ENCODE results near the gene CHFR.
"Not testable (repeated sequence)": the region's sequence is repeated elsewhere in the genome, so short reads cannot be mapped to it uniquely, and the experiment has no call there.

The CHFR gene

DNA sequence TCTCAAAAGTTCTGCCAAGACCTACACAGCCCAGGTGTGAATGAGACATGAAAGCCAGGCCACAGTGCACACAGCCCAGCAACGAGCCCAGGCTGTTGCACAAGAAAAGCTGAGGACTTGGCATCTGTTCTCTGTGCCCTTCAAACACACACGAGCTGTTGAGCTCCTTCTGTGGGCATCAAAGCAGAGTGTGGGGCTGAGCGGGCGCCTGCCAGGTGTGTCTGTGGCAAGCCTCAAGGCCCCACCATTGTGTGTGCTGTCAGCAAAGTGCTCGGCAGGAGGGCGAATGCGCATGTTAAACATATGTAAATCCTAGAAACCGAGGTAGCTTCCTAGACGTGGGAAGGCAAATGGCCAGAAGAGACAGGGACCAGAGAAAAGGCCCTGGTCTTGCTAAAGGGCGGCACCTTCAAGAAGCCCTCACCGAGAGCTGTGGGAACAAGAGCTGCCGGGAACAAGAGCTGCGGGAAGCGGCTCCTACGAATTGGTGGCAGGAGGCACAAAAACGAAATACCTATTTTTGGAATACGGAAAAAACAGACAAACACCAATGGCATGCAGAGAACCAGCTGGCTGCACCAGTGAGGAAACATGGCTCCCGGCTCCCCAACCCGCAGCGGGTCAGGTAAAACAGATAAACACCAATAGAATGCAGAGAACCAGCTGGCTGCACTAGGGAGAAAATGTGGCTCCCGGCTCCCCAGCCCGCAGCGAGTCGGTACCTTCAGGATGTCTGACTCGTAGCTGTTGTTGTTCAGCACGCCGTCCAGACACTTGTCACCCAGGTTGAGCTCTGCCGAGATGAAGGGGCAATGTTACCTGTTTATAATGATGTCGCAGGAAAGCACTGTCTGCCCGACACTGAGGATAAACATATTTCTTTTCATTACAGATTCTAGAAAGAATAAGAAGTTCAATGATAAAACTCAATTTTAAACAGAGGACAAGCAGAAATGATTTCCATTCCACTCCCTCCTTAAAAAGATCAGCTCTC is 39.7 kb downstream of the CHFR start:
- no peak overlapping the region for H3K9ac ChIP-seq (ENCODE audit: low read depth, low read length)
- no peaks in the 10 kb centered on the region for H3K4me1 ChIP-seq (ENCODE audit: insufficient read depth, low read length)
- no peak overlapping the region for H3K4me2 ChIP-seq (ENCODE audit: insufficient read depth, low read length)
- H3K4me3 ChIP-seq (ENCODE audit: low read depth in 1 of 2, low read length in 2 of 2) = no peak overlapping the region
- no peaks in the 10 kb centered on the region for H3K79me2 ChIP-seq (ENCODE audit: insufficient read depth, low read length)
- peaks cover 47% of the 10 kb centered on the region for H3K36me3 ChIP-seq (ENCODE audit: insufficient read depth, low read length)
- TF ChIP-seq CTCF (IDR thresholded peaks at IDR 0.05; ENCODE audit: borderline replicate concordance, extremely low read depth, low read length, poor library complexity, severe bottlenecking) (no peak), EZH2 (IDR thresholded peaks at IDR 0.05; ENCODE audit: borderline replicate concordance, low read depth, low read length, severe bottlenecking) (no peak)
- no peaks in the 10 kb centered on the region for H3K9me3 ChIP-seq (ENCODE audit: insufficient read depth, low read length, severe bottlenecking)
- no peaks in the 10 kb centered on the region for H3K27me3 ChIP-seq (ENCODE audit: insufficient read depth, low read length, poor library complexity)
- ATAC-seq (ENCODE audit: insufficient read depth, low read depth) (peak; percentile 47; the same call in 1 of the 3 replicates), DNase-seq (no peak)
- no peak overlapping the region for H2AFZ ChIP-seq (ENCODE audit: low read depth, low read length)
- H3K27ac ChIP-seq (ENCODE audit: low read length) = no peak overlapping the region
- H4K20me1 ChIP-seq (ENCODE audit: insufficient read depth, low read length) = no peaks in the 10 kb centered on the region

GRCh38 chr12:132844681-132845080 is 42.7 kb downstream of the CHFR start:
- H4K20me1 ChIP-seq (ENCODE audit: insufficient read depth, low read length); DNase-seq; H3K27ac ChIP-seq (ENCODE audit: low read length); H3K9ac ChIP-seq (ENCODE audit: low read depth, low read length); H3K27me3 ChIP-seq (ENCODE audit: insufficient read depth, low read length, poor library complexity); H2AFZ ChIP-seq (ENCODE audit: low read depth, low read length); ATAC-seq (ENCODE audit: insufficient read depth, low read depth); H3K9me3 ChIP-seq (ENCODE audit: insufficient read depth, low read length, severe bottlenecking); H3K4me2 ChIP-seq (ENCODE audit: insufficient read depth, low read length); H3K4me3 ChIP-seq (ENCODE audit: low read depth in 1 of 2, low read length in 2 of 2); H3K4me1 ChIP-seq (ENCODE audit: insufficient read depth, low read length); H3K79me2 ChIP-seq (ENCODE audit: insufficient read depth, low read length): not testable (repeated sequence)
- H3K36me3 ChIP-seq (ENCODE audit: insufficient read depth, low read length) = peaks cover 43% of the 10 kb centered on the region

GRCh38 chr12:132842449-132843045 is 44.9 kb downstream of the CHFR start:
- H3K4me2 ChIP-seq (ENCODE audit: insufficient read depth, low read length) = no peak overlapping the region
- H3K9me3 ChIP-seq (ENCODE audit: insufficient read depth, low read length, severe bottlenecking) = no peaks in the 10 kb centered on the region
- H2AFZ ChIP-seq (ENCODE audit: low read depth, low read length) = no peak overlapping the region
- H3K4me3 ChIP-seq (ENCODE audit: low read depth in 1 of 2, low read length in 2 of 2) = no peak overlapping the region
- peaks cover 30% of the 10 kb centered on the region for H3K36me3 ChIP-seq (ENCODE audit: insufficient read depth, low read length)
- H3K79me2 ChIP-seq (ENCODE audit: insufficient read depth, low read length) = no peaks in the 10 kb centered on the region
- no peak for ATAC-seq (ENCODE audit: insufficient read depth, low read depth)
- no peaks in the 10 kb centered on the region for H3K4me1 ChIP-seq (ENCODE audit: insufficient read depth, low read length)
- TF ChIP-seq CTCF (IDR thresholded peaks at IDR 0.05; ENCODE audit: borderline replicate concordance, extremely low read depth, low read length, poor library complexity, severe bottlenecking) (no peak), EZH2 (IDR thresholded peaks at IDR 0.05; ENCODE audit: borderline replicate concordance, low read depth, low read length, severe bottlenecking) (no peak)
- H3K9ac ChIP-seq (ENCODE audit: low read depth, low read length) = no peak overlapping the region
- no peaks in the 10 kb centered on the region for H3K27me3 ChIP-seq (ENCODE audit: insufficient read depth, low read length, poor library complexity)
- DNase-seq = no peak
- no peaks in the 10 kb centered on the region for H4K20me1 ChIP-seq (ENCODE audit: insufficient read depth, low read length)
- no peak overlapping the region for H3K27ac ChIP-seq (ENCODE audit: low read length)

DNA sequence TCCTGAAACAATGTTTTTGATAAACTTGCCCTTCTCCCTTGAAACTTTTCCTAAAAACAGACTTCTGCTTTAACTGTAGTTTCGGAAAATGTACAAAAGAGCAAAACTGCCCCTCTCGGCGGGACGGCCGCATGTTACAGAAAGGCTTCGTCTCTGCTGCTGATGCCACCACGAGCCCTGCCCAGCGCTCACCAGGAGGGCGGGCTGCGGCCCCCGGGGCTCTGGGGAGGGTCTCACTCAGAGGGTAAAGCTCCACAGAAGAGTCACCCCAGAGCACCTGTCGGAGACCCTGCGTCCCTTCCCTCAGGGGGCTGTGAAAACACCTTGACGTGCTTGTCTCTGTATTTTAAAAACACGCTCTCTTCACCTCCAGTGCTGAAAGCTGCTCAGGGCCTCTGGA is 46.3 kb downstream of the CHFR start:
- Histone ChIP-seq H3K4me2 (ENCODE audit: insufficient read depth, low read length) (no peak overlapping the region), H2AFZ (ENCODE audit: low read depth, low read length) (no peak overlapping the region), H3K9me3 (ENCODE audit: insufficient read depth, low read length, severe bottlenecking) (no peaks in the 10 kb centered on the region), H3K27ac (ENCODE audit: low read length) (no peak overlapping the region), H3K9ac (ENCODE audit: low read depth, low read length) (no peak overlapping the region), H3K4me1 (ENCODE audit: insufficient read depth, low read length) (no peaks in the 10 kb centered on the region), H3K79me2 (ENCODE audit: insufficient read depth, low read length) (no peaks in the 10 kb centered on the region), H3K4me3 (ENCODE audit: low read depth in 1 of 2, low read length in 2 of 2) (no peak overlapping the region), H3K36me3 (ENCODE audit: insufficient read depth, low read length) (peaks cover 20% of the 10 kb centered on the region), H3K27me3 (ENCODE audit: insufficient read depth, low read length, poor library complexity) (no peaks in the 10 kb centered on the region), H4K20me1 (ENCODE audit: insufficient read depth, low read length) (no peaks in the 10 kb centered on the region)
- ATAC-seq (ENCODE audit: insufficient read depth, low read depth) (no peak), DNase-seq (no peak)
- no peak for TF ChIP-seq CTCF (IDR thresholded peaks at IDR 0.05; ENCODE audit: borderline replicate concordance, extremely low read depth, low read length, poor library complexity, severe bottlenecking)
- no peak for TF ChIP-seq EZH2 (IDR thresholded peaks at IDR 0.05; ENCODE audit: borderline replicate concordance, low read depth, low read length, severe bottlenecking)

Data from DND-41 (cell line).